Measurements from ENCODE around the gene PCDHGA9.

Gene PCDHGA9

GRCh38 chr5:141360685-141361084 is 41.9 kb upstream of the PCDHGA9 start:
- TF ChIP-seq, protein P1, sequence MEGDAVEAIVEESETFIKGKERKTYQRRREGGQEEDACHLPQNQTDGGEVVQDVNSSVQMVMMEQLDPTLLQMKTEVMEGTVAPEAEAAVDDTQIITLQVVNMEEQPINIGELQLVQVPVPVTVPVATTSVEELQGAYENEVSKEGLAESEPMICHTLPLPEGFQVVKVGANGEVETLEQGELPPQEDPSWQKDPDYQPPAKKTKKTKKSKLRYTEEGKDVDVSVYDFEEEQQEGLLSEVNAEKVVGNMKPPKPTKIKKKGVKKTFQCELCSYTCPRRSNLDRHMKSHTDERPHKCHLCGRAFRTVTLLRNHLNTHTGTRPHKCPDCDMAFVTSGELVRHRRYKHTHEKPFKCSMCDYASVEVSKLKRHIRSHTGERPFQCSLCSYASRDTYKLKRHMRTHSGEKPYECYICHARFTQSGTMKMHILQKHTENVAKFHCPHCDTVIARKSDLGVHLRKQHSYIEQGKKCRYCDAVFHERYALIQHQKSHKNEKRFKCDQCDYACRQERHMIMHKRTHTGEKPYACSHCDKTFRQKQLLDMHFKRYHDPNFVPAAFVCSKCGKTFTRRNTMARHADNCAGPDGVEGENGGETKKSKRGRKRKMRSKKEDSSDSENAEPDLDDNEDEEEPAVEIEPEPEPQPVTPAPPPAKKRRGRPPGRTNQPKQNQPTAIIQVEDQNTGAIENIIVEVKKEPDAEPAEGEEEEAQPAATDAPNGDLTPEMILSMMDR (IDR thresholded peaks at IDR 0.05; ENCODE audit: insufficient read depth, missing control alignments): no peak
- no peak for FAIRE-seq
- DNase-seq (ENCODE audit: insufficient read length, low spot score): no peak

GRCh38 chr5:141362719-141363118 is 39.9 kb upstream of the PCDHGA9 start:
- TF ChIP-seq, protein P1 (IDR thresholded peaks at IDR 0.05; ENCODE audit: insufficient read depth, missing control alignments): no peak
- FAIRE-seq (no peak), DNase-seq (ENCODE audit: insufficient read length, low spot score) (no peak)

DNA sequence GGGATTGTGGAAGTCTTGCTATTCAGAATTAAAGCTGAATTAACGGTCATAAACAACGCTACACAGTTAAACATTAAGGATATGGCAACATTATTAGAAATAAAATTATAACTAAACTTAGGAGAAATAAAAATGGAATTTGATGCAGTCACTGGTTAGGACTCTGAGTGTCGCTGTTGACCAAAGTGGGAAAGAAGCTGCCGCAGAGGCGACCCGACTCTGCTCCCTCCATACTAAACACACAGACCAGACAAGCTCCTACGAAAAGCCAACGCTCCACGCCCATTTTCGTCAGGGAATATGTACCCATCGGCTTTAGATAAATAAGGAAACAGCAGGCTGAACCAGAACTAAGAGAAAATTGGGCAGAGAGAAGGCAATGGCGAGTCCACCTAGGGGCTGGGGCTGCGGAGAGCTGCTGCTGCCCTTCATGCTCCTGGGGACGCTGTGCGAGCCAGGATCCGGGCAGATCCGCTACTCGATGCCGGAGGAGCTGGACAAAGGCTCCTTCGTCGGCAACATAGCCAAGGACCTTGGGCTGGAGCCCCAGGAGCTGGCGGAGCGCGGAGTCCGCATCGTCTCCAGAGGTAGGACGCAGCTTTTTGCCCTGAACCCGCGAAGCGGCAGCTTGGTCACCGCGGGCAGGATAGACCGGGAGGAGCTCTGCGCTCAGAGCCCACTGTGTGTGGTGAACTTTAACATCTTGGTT is 38.5 kb upstream of the PCDHGA9 start, which contains the start of gene PCDHGA5:
Gene PCDHGA5 (plus strand): TSS at position 211 of the 709 bp plus-strand sequence. CDS start 169 bp downstream, at position 380.
- TF ChIP-seq, protein P1 (IDR thresholded peaks at IDR 0.05; ENCODE audit: insufficient read depth, missing control alignments): no peak
- FAIRE-seq: no peak
- DNase-seq (ENCODE audit: insufficient read length, low spot score): no peak

- no peak for DNase-seq (ENCODE audit: insufficient read length, low spot score)
- FAIRE-seq: no peak
- TF ChIP-seq, protein P1 (IDR thresholded peaks at IDR 0.05; ENCODE audit: insufficient read depth, missing control alignments): no peak
Observed at GRCh38 chr5:141366016-141366896, 36.3 kb upstream of the PCDHGA9 start.

DNA sequence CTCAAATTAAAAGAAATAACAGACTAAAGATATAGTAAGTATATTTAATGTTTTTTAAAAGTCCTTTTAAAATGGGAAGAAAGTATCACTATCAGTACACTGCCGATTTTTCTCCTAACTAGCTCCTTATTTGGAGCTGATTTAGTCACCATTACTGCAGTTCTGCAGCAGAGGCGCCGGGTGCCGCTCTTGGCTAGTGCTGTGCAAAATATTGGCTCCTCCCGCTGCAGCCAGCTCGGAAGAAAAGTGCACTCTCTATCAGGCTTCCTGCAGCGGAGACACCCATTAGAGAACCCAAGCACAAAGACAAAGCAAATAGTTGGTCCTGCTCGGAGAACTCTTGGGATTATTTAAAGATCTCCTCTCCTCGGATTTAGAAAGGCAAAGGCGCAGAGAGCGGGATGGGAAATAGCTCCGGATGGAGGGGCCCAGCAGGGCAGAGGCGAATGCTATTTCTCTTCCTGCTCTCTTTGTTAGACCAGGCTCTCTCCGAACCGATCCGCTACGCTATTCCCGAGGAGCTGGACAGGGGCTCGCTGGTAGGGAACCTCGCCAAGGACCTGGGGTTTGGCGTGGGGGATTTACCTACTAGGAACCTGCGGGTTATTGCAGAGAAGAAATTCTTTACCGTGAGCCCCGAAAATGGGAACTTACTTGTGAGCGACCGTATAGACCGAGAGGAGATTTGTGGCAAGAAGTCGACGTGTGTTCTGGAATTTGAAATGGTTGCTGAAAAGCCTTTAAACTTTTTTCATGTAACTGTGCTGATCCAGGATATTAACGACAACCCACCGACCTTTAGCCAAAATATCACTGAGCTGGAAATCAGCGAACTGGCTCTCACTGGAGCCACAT is 32.4 kb upstream of the PCDHGA9 start, which contains the start of gene PCDHGB3:
Gene PCDHGB3 (plus strand): TSS at position 249 of the 855 bp plus-strand sequence. CDS start 153 bp downstream, at position 402.
- TF ChIP-seq, protein P1 (IDR thresholded peaks at IDR 0.05; ENCODE audit: insufficient read depth, missing control alignments): no peak
- FAIRE-seq (no peak), DNase-seq (ENCODE audit: insufficient read length, low spot score) (no peak)

GRCh38 chr5:141371572-141372475 is 30.8 kb upstream of the PCDHGA9 start:
- DNase-seq (ENCODE audit: insufficient read length, low spot score): no peak
- TF ChIP-seq, protein P1 (IDR thresholded peaks at IDR 0.05; ENCODE audit: insufficient read depth, missing control alignments): no peak
- FAIRE-seq: no peak

All from D721Med (cell line).